Prostate gland (tissue), 2 donors: Measurements from ENCODE around the gene MOB3A. TPM values are rescaled to one million over a fixed set of nuclear protein-coding genes. Genes with fewer than 3 reads are reported as not detected.

Experiments
- DNase-seq: peaks from one replicate; pipeline ENCODE4 v3.0.0-alpha.2; 2019; ENCODE audit warnings: low spot score
- H3K27ac ChIP-seq, 2 donors: fragments of 200-600 bp; sonication (generic); 2 replicates each; pipeline ENCODE4 v1.5.1; 2017 to 2019
- H3K27me3 ChIP-seq: fragments of 200-600 bp; sonication (generic); replicated peaks from 2 replicates; pipeline ENCODE4 v1.5.1; 2019; ENCODE audit not compliant: insufficient read depth
- H3K36me3 ChIP-seq, 2 donors: fragments of 200-600 bp; sonication (generic); 1 replicate in 1 of 2; 2 replicates in 1 of 2; pipeline versions ENCODE4 v1.5.1 to v1.8.1; 2017 to 2019
- H3K4me1 ChIP-seq: fragments of 200-600 bp; sonication (generic); replicated peaks from 2 replicates; pipeline ENCODE4 v1.5.1; 2019
- H3K4me3 ChIP-seq, 2 donors: fragments of 200-600 bp; sonication (generic); 2 replicates each; pipeline ENCODE4 v1.5.1; 2017 to 2019
- H3K9me3 ChIP-seq: fragments of 200-600 bp; sonication (generic); 2 replicates; pipeline ENCODE4 v1.5.1; 2017
- CTCF ChIP-seq, 4 experiments: fragments of 200-600 bp in 2 of 4; fragments of 450-650 bp in 2 of 4; sonication (generic) in 2 of 4; IDR thresholded peaks; 1 replicate in 3 of 4; 2 replicates in 1 of 4; pipeline ENCODE4 v1.5.1; 2016 to 2019; ENCODE audit warnings: antibody characterized with exemption in 4 of 4, mild to moderate bottlenecking in 2 of 4, moderate library complexity in 2 of 4
- POLR2A ChIP-seq: fragments of 450-650 bp; IDR thresholded peaks from one replicate; pipeline ENCODE4 v1.6.1; 2016; ENCODE audit warnings: antibody characterized with exemption, mild to moderate bottlenecking
- POLR2AphosphoS5 ChIP-seq: sonication (generic); formaldehyde crosslinking; IDR thresholded peaks from one replicate; pipeline ENCODE4 v1.6.1; 2017; ENCODE audit warnings: antibody characterized with exemption
- WGBS: methylation state at CpG from one replicate; pipeline ENCODE4 v1.1.5; 2018; 5-methylcytosine and 5-hydroxymethylcytosine counted together
- intact Hi-C: fragments of 100-400 bp; cut with DNase I; formaldehyde crosslinking; loops from one replicate; pipeline ENCODE4 v1.14.2; 2022
- total RNA-seq, 2 donors: library from RNA; depleted of rRNA; stranded (reverse); fragments of >200 nt; gene quantifications; one replicate each; pipeline ENCODE4 v1.1.0, GENCODE V29; 2016

MOB3A gene
- total RNA-seq, 2 donors from 2014 or later = 40.1 to 43.5 TPM

DNA sequence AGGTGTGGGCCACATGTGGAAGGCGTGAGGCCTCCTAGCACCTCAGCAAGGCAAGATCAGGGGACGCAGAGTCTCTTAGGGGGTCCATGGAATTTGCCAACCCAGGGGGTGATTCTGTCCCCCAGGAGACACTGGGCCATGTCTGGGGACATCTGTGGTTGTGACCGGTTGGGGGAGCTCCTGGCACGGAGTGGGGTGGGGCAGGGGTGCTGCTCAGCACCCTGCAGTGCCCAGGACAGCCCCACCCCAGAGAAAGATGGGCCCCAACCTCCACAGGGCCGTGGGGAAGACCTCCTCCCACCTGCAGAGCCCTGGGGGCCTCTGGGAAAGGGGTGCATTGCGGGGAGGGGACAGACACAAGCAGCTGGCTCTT lies 49.1 kb downstream of the MOB3A start:
- TF ChIP-seq CTCF (IDR thresholded peaks at IDR 0.05) (no peak), POLR2A (no peak), POLR2AphosphoS5 (no peak)
- Histone ChIP-seq H3K27ac (peak overlapping the region; percentile 99 to 100), H3K4me1 (peaks cover 64% of the 10 kb centered on the region)

DNA sequence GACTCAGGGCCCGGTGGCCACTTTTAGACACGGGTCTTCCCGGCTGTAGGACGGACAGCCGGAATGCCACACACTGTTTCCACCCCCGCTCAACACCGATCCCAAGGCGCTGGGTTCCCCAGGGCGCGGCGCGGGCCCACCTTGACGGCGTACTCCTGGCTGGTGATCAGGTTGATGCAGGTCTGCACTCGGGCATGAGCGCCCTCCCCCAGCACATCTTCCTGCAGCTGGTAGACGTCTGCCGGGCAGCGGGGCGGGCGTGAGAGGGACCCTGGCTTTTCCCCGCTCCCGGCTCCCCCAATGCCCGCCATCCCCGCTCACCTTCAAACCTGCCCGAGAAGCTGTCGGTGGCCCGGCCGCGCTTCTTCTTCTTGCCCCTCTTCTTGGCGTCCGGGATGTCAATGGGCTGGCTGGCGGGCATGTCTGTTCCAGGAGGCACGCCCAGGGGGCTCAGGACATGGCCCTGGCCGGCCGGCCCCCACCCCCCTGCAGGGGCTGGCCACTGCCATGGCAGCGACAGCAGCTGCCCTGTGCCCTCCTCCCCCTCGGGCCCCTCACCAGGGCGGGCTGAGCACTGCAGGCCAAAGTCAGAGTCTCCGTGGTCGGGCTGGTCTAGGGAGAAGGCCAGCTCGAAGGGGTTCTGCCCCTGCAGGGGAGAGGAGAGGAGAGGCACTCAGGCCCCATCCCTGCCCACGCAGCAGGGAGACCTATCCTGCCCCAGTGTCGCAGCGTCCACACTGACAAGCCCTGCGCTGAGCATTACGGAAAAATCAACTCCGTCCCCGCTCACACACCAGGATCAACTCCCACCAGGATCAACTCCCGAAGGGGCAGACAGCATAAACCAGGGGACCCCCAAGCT lies 49.8 kb downstream of the MOB3A start:
- H3K9me3 ChIP-seq = no peaks in the 10 kb centered on the region
- no peak for TF ChIP-seq POLR2A
- no peak for TF ChIP-seq CTCF (IDR thresholded peaks at IDR 0.05)
- H3K4me1 ChIP-seq = peaks cover 63% of the 10 kb centered on the region
- no peak overlapping the region for H3K4me3 ChIP-seq
- WGBS = 84% methylated on average over 46 of the region's 50 CpGs
- intact Hi-C loops = no loop called here
- H3K27me3 ChIP-seq = no peaks in the 10 kb centered on the region
- peak overlapping the region; percentile 99 to 100 for H3K27ac ChIP-seq
- no peak for DNase-seq
- peaks cover 0 to 4% of the 10 kb centered on the region in 2 donors for H3K36me3 ChIP-seq

More for the DNA sequence above, 49.1 kb downstream of the MOB3A start:
- H3K27me3 ChIP-seq = no peaks in the 10 kb centered on the region
- H3K4me3 ChIP-seq = peak overlapping the region in 1 of 2 donors; percentile 98
- WGBS = 70% methylated on average over 6 of the region's 6 CpGs
- intact Hi-C loops = no loop called here
- H3K9me3 ChIP-seq = no peaks in the 10 kb centered on the region
- no peaks in the 10 kb centered on the region for H3K36me3 ChIP-seq
- no peak for DNase-seq

GRCh38 chr19:2045501-2046045 lies 50.6 kb downstream of the MOB3A start:
- H3K4me1 ChIP-seq = peaks cover 67% of the 10 kb centered on the region
- H3K36me3 ChIP-seq = peaks cover 5 to 11% of the 10 kb centered on the region in 2 donors
- no peak overlapping the region for H3K4me3 ChIP-seq
- WGBS = 61% methylated on average over 11 of the region's 14 CpGs
- TF ChIP-seq POLR2AphosphoS5 (no peak), POLR2A (no peak), CTCF (IDR thresholded peaks at IDR 0.05) (no peak)
- peak overlapping the region; percentile 99 to 100 for H3K27ac ChIP-seq
- no peaks in the 10 kb centered on the region for H3K9me3 ChIP-seq
- no peaks in the 10 kb centered on the region for H3K27me3 ChIP-seq
- no peak for DNase-seq
- intact Hi-C loops = no loop called here

- H3K27ac ChIP-seq = peak overlapping the region; percentile 99 to 100
- H3K27me3 ChIP-seq = no peaks in the 10 kb centered on the region
- TF ChIP-seq POLR2A = no peak
- TF ChIP-seq CTCF (IDR thresholded peaks at IDR 0.05) = no peak
- no peak for TF ChIP-seq POLR2AphosphoS5
- intact Hi-C loops = no loop called here
- peaks cover 9 to 12% of the 10 kb centered on the region in 2 donors for H3K36me3 ChIP-seq
- DNase-seq = no peak
- 83% methylated on average over 18 of the region's 18 CpGs for WGBS
- H3K4me1 ChIP-seq = peaks cover 67% of the 10 kb centered on the region
- no peak overlapping the region for H3K4me3 ChIP-seq
- no peaks in the 10 kb centered on the region for H3K9me3 ChIP-seq
Measured at GRCh38 chr19:2044709-2045500, 51.2 kb downstream of the MOB3A start.
